Activated CD4-positive, CD25-positive, alpha-beta regulatory T cell treated with anti-CD3 and anti-CD28 coated beads, Interleukin-2, amount 50 U/mL, for 72 hours (primary cell): ENCODE results near the gene E2F4.

ENCODE experiments used
- DNase-seq: peaks from one replicate; pipeline ENCODE4 v3.0.0; 2021

The E2F4 gene

DNA sequence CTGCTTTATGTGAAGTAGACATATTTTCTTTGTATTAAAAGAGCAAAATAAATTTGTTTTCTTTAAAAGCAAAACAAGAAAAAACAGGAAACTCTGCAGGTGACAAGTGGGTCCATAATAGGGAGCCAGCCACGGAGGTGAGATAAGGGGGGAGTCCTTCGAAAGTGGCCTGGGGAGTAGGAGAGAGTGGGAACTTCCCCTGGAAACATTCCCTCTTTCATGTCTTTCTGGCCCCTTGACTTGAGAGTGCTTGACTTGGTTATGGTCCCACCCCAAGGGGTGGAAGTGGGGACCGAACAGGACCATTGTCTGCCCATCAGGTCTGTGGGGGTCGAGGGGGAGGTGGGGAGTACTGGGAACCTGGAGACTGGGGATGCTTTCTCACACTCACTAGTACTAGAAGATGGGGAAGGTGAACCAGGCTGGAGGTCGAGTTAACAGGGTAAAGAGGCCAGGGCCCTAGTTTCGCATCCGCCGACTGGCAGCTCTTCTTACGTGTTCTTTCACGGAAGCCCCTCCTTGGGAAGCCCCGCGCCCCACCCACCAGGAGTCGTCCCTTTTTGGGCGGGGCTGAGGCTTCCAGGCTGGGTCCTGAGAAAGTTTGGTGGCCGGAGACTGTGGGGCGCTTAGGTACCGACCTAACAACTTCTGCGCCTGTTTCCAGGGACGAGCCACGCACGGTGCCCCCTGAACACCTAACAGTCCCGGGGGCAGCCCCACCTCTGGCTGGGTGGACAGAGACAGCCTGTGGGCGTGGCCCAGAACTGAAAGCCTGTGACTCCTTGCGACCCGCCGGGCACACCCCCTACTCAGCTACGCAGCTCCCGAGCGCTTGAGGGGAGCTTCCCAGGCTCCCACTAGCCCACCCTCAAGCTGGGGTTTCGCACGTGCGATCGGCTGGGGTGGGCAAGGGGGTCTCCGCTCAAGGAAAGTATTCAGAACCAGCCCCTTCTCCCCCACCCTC is 33.0 kb upstream of the E2F4 start:
- DNase-seq, result peak; percentile 74

DNA sequence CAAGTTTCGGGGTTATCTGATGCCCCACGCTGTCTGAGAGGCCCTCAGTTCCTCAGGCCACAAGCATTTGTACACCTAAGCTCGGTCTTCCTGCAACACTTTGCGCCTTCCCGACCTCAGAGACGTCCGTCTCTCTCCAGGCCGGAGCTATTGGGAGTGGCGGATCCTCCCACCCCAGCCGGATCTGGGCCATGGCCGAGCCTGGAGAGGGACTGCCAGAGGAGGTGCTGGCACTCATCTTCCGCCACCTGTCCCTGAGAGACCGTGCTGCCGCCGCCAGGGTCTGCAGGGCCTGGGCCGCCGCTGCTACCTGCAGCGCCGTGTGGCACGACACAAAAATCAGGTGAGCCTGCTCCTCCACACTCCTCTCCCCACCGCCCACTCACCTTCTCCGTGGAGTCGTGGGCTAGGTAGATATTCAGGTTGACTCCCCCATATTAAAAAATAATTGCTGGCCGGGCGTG is 30.3 kb upstream of the E2F4 start:
- no peak for DNase-seq

DNA sequence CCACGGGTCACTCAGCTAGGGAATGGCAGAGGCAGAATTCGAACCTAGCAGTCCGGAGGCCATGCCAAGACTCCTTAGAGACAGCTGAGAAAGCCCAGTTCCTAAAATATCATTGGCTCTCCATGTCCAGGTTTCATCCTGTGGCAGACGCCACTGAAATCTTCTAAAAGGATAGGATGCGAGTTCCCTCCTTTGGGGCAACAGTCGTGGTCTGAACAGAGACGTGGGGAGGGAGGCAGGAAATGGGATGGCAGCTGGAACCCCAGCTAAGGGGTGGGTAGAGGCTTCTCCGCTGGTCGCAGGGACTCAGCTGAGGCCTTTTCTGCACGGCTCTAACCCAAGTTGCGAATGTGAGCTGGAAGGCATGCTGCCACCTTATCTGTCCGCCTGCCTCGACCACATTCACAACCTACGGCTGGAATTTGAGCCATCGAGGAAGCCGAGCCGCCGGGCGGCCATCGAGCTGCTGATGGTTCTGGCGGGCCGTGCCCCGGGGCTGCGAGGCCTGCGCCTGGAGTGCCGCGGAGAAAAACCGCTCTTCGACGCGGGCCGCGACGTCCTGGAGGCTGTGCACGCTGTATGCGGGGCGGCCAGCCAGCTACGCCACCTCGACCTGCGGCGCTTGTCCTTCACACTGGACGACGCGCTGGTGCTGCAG is 29.3 kb upstream of the E2F4 start:
- no peak for DNase-seq

DNA sequence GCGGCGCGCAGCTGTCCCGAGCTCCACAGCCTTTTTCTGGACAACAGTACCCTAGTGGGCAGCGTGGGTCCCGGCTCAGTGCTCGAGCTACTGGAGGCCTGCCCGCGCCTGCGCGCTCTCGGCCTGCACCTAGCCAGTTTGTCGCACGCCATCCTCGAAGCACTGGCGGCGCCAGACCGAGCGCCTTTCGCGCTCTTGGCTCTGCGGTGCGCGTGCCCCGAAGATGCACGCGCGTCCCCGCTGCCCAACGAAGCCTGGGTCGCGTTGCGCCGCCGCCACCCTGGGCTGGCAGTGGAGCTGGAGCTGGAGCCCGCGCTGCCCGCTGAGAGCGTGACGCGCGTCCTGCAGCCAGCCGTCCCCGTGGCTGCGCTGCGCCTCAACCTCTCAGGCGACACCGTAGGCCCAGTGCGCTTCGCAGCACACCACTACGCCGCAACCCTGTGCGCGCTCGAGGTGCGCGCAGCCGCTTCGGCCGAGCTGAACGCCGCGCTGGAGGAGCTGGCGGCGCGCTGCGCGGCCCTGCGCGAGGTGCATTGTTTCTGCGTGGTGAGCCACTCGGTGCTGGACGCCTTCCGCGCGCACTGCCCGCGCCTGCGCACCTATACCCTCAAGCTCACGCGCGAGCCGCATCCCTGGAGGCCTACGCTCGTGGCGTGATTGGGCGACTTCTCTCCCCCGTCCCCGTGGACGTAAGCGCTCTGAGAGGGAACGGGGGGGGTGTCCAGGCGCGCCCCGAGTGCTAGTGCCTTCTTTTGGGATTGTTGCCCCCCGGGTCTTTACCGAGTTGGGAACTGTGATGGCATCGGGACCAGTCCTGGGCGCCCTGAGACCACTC is 28.6 kb upstream of the E2F4 start:
- no peak for DNase-seq

DNA sequence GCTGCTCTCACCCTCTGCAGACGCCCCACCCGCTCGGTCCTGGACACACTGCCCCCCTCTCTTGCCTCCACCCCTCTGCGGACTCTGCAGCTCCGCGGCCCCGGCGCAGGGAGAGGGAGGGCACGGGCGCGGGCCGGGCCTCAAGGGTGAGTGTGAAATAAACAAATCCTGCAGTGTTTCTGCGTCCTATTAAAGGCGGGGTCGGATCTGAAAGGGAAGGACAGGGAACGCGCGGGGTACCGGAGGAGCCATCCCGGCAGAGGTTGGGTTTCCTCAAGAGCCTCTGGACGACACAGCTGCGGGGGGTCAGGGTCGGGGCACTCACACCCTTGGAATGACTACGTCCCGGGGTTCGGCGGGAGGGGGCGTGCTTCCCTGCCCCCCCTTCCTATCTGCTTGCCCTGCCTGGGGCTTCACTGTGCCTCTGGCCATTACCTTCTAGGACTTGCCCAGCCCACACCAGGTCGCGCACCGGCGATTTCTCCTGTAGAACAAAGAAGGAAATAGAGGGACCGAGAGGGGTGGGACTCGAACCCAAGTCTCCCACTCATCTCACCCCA is 27.9 kb upstream of the E2F4 start:
- DNase-seq, result no peak

DNA sequence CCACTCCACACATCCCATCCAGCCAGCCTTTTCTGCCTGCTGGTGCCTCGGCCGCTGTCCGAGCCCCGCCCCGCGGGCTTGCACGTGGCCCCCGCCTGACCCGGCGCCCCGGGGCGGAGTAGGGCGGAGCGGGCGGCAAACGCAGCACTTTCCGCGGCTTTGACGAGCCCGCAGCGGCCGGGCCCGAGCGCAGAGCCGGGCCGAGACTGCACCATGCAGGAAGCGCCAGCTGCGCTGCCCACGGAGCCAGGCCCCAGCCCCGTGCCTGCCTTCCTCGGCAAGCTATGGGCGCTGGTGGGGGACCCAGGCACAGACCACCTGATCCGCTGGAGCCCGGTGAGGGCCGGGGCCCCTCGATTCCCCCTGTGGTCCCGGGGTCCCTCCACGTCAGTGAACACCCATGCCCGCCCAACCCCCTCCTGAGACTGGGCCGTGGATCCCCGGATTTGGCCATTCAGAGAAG is 27.3 kb upstream of the E2F4 start, which contains the start of gene HSF4:
Gene HSF4, plus strand, starts transcription at position 147 of the 463 bp plus-strand sequence. Its CDS starts 67 bp downstream, at position 214.
- DNase-seq, result no peak

DNA sequence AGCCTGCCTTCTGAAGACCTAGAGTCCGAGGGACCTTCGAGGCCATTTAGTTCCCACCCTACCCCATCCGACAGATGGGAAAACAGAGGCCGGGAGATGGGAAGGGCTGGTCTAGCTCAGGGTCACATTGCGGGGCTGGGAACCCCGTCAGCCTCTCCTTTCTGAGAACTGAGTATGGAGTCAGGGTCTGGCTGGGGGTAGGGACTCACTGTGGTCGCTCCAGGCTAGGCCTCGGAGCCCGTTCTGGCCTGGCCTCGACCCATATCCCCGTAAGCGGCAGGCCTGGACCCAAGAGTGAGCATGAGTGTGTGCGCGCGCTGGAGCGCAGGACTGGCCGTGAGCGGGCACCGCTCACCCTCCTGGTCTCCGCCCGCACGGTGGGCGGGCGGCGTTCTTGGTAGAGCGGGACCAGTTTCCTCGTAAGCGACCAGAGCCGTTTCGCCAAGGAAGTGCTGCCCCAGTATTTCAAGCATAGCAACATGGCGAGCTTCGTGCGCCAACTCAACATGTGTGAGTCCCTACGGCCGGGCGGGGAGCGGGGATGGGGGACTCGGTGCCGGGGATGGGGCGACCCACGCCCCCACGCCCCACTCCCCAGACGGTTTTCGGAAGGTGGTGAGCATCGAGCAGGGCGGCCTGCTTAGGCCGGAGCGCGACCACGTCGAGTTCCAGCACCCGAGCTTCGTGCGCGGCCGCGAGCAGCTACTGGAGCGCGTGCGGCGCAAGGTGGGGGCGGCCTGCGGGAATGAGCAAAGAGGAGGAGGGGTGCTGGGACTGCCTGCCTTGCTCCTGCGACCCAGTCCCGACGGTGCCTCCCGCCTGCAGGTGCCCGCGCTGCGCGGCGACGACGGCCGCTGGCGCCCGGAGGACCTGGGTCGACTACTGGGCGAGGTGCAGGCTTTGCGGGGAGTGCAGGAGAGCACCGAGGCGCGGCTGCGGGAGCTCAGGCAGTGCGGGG is 26.6 kb upstream of the E2F4 start:
- DNase-seq, result no peak

DNA sequence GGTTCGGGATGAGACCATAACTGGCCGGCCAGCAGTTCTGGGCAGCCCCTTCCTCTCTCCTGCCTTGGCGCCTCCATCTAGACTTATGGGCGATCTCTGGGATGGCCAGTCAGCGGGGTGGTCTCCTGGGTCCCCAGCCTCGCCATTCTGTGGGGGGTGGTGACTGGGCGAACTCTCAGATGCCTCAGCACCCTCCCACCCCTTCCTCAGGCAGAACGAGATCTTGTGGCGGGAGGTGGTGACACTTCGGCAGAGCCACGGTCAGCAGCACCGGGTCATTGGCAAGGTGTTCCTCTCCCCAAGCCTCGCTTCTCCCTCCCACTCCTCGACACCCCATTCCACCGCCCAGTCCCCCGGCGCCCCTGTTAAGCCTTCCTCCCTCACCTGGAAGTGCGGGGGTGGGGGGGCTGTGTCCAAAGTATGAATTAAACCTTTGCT is 25.8 kb upstream of the E2F4 start:
- no peak for DNase-seq

DNA sequence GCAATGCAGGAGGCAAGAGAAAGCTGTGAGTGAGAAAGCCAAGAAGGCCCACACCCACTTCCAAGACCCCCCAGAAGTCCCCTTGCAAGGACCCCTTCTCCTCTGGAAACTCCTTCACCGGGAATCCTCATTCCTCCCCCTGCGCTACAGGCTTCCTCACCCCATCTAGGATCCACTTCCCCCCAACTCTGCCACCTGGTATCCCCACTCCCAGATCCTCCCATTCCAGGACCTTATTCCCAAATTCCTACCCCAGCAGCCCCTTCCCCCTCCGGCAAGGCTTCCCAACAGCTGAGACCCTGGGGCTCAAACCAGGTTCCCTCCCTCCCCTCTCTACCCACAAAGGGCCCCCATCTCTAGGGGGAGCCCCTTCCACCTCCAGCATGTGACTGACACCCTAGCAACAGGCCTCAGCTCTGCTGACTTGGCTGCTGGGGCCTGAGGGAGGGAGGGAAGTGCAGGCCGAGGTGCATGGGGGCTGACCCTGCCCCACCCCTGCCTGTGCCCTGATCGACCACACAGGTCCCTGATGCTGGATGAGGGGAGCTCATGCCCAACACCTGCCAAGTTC is 25.3 kb upstream of the E2F4 start:
- DNase-seq, result no peak

DNA sequence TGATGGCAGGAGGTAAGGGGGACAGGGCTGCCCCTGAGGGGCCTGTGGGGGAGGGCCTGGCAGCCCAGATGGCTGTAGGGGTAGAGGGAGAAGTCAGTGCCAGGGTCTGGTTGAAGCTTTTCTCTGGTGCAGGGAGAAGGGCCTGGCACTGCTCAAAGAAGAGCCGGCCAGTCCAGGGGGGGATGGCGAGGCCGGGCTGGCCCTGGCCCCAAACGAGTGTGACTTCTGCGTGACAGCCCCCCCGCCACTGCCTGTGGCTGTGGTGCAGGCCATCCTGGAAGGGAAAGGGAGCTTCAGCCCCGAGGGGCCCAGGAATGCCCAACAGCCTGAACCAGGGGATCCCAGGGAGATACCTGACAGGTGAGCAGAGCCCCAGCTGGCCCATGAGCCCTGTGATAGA is 24.4 kb upstream of the E2F4 start:
- no peak for DNase-seq

DNA sequence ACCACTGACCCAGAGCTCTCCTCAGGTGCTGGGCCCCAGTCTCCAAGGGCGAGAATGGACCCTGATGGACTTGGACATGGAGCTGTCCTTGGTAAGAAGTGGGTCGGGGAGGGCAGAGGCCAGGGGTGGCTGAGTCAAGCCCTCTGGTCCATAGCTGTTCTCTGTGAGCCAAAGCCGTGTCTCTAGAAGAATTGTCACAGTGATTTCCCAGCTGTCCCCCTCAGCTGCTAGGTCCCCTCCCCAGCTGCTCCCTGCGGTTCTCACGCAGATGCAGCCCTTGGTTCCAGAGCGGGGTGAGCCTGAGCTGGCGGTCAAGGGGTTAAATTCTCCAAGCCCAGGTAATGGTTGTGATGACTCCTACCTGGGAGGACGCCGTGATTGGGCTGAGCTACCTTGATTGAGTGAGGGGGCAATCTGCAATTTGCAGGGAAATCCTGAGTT is 22.9 kb upstream of the E2F4 start:
- no peak for DNase-seq

DNA sequence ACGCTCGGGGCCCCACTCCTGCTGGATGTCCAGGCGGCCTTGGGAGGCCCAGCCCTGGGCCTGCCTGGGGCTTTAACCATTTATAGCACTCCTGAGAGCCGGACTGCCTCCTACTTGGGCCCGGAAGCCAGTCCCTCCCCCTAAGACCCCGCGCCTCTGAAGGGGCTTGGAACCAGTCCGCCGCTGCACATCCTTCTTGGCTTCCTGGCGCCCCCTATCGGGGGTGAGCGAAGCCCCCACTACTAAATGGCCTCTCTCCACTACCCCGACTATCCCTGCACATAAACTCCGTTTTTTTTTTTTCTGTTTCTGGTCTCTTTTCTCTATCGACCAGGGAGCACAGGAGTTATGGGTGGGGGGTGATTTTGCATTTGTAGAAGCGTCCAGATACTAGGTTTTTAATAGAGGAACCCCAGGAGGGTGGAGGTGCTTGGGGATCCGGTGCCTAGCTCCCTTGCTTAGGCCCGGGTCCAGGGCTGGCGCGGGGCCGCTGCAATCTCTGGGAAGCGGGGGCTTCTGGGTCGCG is 22.2 kb upstream of the E2F4 start:
- no peak for DNase-seq

DNA sequence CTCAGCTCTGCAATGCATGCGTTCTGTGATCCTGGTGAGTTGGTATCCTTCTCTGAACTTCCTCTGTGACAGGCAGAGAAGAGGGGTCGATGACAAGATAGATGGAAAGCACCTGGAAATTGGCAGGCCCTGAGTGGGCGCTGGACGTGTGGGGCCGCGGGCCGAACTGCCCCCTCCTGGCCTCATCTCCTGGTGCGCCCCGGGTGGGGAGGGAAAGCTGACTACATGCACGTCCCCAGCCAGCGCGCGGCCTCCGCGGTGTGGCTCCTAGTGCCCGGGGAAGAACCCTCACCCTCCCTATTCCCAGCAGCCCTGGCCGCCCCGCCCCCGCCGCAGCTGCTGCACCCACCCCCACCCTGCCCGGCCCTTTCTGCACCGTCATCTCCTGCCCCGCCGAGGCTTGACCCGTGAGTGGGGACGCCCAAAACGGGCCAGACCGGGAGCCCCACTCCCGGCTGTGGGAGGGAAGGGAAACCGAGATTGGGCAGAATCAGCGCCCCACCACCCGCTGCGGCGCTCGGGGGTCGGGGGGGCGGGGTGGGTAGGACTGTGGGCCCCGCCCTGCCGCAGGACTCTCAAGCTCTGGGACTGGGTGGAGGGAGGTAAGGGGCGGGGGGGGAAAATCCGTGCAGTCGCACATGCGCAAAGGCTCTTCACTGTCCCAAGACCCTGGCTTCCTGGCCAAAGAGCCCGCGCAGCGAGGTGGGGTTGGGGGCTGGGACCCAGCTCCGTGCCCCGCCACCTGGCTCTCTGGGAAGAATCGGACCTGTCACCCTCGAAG is 21.6 kb upstream of the E2F4 start, which contains the start of gene NOL3:
Gene NOL3, plus strand, starts transcription at position 371 of the 781 bp plus-strand sequence.
- no peak for DNase-seq

DNA sequence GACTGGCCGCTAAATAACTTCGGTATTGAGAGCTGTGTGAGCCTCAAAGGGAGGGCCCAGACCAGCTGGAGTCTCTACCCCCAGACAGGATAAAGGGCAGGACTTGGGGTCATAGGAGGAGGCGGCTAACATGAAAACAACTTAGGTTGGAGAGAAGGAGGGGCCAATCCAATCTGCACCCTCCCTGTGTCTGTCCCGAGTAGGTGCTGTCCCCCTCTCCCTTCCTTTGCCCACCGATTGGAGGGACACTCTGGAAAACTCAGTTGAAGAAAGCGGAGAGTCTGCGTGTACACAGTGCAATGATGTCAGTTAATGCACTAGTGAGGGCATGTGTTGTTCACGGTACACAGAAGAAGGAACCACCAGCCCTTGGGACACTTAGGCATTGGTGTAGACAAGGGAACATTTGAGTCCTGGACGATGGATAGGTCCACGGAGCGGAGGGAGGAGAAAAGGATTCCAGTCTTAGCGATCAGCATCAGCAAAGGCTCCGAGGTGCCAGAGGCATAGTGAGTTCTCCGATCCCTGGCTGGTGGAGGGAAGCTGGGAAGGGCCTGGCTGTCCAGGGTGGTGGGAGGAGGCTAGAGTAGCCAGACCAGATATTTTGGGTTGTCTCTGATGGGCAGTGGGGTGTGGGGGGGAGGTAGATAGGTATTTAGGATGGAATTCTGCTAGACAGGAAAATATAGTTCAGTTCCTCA is 20.9 kb upstream of the E2F4 start:
- DNase-seq, result no peak

DNA sequence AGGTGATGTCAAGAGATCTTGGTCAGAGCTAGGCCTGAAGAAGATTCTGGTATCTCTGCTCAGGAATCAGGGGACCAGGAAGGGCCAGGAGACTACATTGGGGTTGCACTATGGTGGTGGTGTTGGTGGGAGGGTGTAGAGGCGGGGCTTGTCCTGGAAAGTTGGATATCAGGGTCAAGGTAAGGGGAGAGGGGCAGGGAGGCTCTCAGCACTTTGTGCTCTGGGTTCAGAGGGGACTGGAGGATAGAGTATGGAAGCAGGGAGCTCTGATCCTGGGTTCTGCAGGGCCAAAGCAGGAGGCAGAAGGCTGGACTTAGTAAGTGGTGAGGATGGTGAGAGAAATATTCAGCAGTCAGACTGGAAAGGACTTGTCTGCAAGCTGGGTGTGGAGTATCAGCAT is 18.6 kb upstream of the E2F4 start:
- DNase-seq, result no peak

DNA sequence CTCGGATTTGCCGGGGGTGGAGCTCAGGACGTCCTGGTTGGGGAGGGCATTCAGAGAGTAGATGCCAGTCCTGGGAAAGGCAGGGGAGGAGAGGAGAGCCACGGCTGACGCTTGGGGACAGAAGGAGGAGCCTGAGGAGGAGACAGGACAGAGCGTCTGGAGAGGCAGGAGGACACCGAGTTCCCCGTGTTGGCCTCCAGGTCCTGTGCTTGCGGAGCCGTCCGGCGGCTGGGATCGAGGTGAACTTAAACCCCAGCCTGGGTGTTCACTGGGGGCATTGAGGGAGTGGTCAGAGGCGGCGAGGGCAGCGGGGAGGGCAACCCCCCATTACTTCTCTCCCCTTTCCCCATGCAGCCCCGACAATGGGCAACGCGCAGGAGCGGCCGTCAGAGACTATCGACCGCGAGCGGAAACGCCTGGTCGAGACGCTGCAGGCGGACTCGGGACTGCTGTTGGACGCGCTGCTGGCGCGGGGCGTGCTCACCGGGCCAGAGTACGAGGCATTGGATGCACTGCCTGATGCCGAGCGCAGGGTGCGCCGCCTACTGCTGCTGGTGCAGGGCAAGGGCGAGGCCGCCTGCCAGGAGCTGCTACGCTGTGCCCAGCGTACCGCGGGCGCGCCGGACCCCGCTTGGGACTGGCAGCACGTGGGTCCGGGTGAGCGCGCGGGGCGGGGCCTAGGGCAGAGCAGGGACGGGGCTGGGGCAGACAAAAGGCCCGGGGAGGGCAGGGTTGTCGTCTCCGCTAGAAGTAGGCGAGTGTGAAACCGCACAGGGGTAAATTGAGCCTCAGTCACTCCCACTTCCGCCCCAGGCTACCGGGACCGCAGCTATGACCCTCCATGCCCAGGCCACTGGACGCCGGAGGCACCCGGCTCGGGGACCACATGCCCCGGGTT is 17.9 kb upstream of the E2F4 start:
- DNase-seq, result no peak

DNA sequence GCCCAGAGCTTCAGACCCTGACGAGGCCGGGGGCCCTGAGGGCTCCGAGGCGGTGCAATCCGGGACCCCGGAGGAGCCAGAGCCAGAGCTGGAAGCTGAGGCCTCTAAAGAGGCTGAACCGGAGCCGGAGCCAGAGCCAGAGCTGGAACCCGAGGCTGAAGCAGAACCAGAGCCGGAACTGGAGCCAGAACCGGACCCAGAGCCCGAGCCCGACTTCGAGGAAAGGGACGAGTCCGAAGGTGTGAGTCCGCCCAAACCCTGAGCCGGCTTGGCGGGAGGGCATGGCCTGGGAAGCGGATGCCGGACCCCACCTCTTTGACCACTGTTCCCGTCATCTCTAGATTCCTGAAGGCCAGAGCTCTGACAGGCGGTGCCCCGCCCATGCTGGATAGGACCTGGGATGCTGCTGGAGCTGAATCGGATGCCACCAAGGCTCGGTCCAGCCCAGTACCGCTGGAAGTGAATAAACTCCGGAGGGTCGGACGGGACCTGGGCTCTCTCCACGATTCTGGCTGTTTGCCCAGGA is 17.2 kb upstream of the E2F4 start:
- no peak for DNase-seq

DNA sequence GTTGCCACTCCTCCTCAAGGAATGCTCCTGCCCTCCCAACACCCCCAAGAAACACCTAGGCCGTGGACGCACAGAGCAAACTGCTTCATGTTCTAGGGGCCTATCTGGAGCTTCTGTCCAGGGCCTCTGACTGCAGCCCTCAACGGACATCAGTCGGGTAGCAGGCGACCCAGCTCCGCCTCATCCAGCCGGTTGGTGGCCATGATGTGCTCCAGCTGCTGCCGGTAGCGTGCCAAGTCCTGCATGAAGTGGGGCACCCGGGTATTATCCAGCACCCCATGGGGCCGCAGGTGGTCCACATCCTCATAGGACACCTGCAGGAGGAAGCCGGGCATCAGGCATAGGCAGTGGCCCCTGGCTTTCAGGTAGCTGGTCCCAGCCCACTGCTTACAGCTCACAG is 15.3 kb upstream of the E2F4 start:
- no peak for DNase-seq
